Measurements from ENCODE around the gene ZNF775.

GRCh38 chr7:150371131-150371995, 7.8 kb upstream of the ZNF775 start:
- TF ChIP-seq CTCF (IDR thresholded peaks at IDR 0.05): no peak
- TF ChIP-seq POLR2A (IDR thresholded peaks at IDR 0.05): no peak

Measured in right lobe of liver (tissue), 4 donors.